Spleen (tissue), 11 donors: Measurements from ENCODE around the gene ACSM2A. TPM values are rescaled to one million over a fixed set of nuclear protein-coding genes. Genes with fewer than 3 reads are reported as not detected.
"Not testable (repeated sequence)": the region's sequence is repeated elsewhere in the genome, so short reads cannot be mapped to it uniquely, and the experiment has no call there.

Experiments
- DNase-seq: peaks from one replicate; pipeline ENCODE4 v3.0.0-alpha.2; 2020
- H3K27ac ChIP-seq, 8 donors: fragments of 200-600 bp; sonication (generic) in 7 of 8; 1 replicate in 4 of 8; 2 replicates in 4 of 8; pipeline versions ENCODE4 v1.5.0 to v1.8.0; 2016 to 2021; ENCODE audit warnings: inconsistent platforms in 4 of 8, mild to moderate bottlenecking in 4 of 8, moderate library complexity in 1 of 8
- H3K27me3 ChIP-seq, 7 donors: fragments of 200-600 bp; sonication (generic) in 6 of 7; replicated peaks in 1 of 7; 1 replicate in 4 of 7; 2 replicates in 3 of 7; pipeline versions ENCODE4 v1.5.0 to v1.8.0; 2016 to 2021; ENCODE audit warnings: inconsistent platforms in 3 of 7, mild to moderate bottlenecking in 1 of 7
- H3K36me3 ChIP-seq, 6 donors: fragments of 200-600 bp; sonication (generic) in 5 of 6; 1 replicate in 4 of 6; 2 replicates in 2 of 6; pipeline versions ENCODE4 v1.5.0 to v1.8.0; 2016 to 2021; ENCODE audit warnings: inconsistent platforms in 2 of 6
- H3K4me1 ChIP-seq, 6 donors: fragments of 200-600 bp; sonication (generic) in 5 of 6; 1 replicate in 3 of 6; 2 replicates in 3 of 6; pipeline versions ENCODE4 v1.5.0 to v1.8.0; 2016 to 2021; ENCODE audit warnings: inconsistent platforms in 3 of 6
- H3K4me3 ChIP-seq, 8 donors: fragments of 200-600 bp; sonication (generic) in 7 of 8; 1 replicate in 4 of 8; 2 replicates in 4 of 8; pipeline versions ENCODE4 v1.5.0 to v1.8.0; 2016 to 2021; ENCODE audit warnings: inconsistent platforms in 4 of 8, mild to moderate bottlenecking in 4 of 8, moderate library complexity in 2 of 8
- H3K9me3 ChIP-seq, 8 donors: fragments of 200-600 bp; sonication (generic) in 7 of 8; 1 replicate in 4 of 8; 2 replicates in 4 of 8; pipeline versions ENCODE4 v1.5.0 to v1.8.0; 2016 to 2021; ENCODE audit warnings: inconsistent platforms in 4 of 8
- POLR2A ChIP-seq, 3 donors: fragments of 450-650 bp; IDR thresholded peaks; one replicate each; pipeline ENCODE4 v1.5.1; 2017; ENCODE audit warnings: antibody characterized with exemption in 3 of 3, mild to moderate bottlenecking in 1 of 3
- POLR2AphosphoS5 ChIP-seq, 3 donors: sonication (generic); formaldehyde crosslinking; IDR thresholded peaks; one replicate each; pipeline ENCODE4 v1.5.1; 2017; ENCODE audit warnings: antibody characterized with exemption in 3 of 3
- WGBS, 5 donors: extraction: QIAGEN DNeasy Blood & Tissue Kit in 3 of 5; methylation state at CpG; one replicate each; pipeline versions ENCODE4 v1.1.5 to v1.1.7; 2013 to 2018; 5-methylcytosine and 5-hydroxymethylcytosine counted together
- intact Hi-C: fragments of 100-400 bp; cut with DNase I; formaldehyde crosslinking; loops from one replicate; pipeline ENCODE4 v1.15.0; 2023; ENCODE audit warnings: low total_unique reads
- polyA plus RNA-seq, 3 donors: library from polyadenylated mRNA; stranded (reverse); fragments of 200-250 nt; gene quantifications; one replicate each; pipeline ENCODE4 v1.2.1, GENCODE V29; 2013
- total RNA-seq, 7 donors: library from RNA; depleted of rRNA in 3 of 7; stranded (reverse); fragments of >200 nt in 3 of 7; fragmentation: NEBNext Ultra II Directional in 4 of 7; extraction: Animal tissue kit (Norgen Biotek cat#: 25700) in 4 of 7; gene quantifications; one replicate each; pipeline versions ENCODE4 v1.1.0 to v1.2.1, GENCODE V29; 2016 to 2021
- TF ChIP-seq, protein P1 (sequence below), 11 experiments: fragments of 200-600 bp in 7 of 11; fragments of 450-650 bp in 4 of 11; sonication (generic) in 4 of 11; IDR thresholded peaks in 8 of 11; conservative IDR thresholded peaks in 3 of 11; 1 replicate in 7 of 11; 2 replicates in 4 of 11; pipeline versions ENCODE4 v1.4.0 to v1.8.0; 2016 to 2021; ENCODE audit warnings: antibody characterized with exemption in 11 of 11, inconsistent platforms in 4 of 11, mild to moderate bottlenecking in 1 of 11
- donor health status: healthy with polysubstance abuse.
- donor health status: DM: no; HTN: no; CAD: no; lungs with moderate emphysema.
- donor health status: DM: no; HTN: no; CAD: no.
- donor health status: Bipolar disorder and iron deficiency.
- donor health status: healthy.
- donor health status: DM: no; HTN: no; CAD: no.
- donor health status: DM: yes; HTN: yes; CAD: no.

ACSM2A gene
- total and polyA plus RNA-seq, 10 donors: 0.43 TPM; not detected in 9

DNA sequence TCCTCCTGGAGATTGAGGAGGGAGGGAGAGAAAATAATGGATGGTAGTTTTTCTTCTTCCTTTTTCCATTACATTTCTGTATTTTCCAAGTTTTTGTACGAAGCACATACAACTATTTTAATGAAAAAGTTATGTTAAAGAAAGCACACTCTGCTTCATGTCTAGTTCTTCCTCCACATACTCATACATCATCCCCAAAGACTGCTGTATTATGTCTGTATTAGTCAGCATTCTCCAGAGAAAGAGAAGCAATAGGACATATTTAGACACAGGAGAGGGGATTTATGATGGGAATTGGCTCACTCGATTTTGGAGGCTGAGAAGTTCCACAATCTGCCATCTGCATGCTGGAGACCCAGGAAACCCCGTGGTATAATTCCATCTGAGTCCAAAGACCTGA lies 10.1 kb upstream of the ACSM2A start:
- no peak overlapping the region for H3K4me3 ChIP-seq
- H3K9me3 ChIP-seq: no peaks in the 10 kb centered on the region
- intact Hi-C loops: no loop called here
- no peak for DNase-seq
- TF ChIP-seq POLR2AphosphoS5 (IDR thresholded peaks at IDR 0.05) (no peak), POLR2A (IDR thresholded peaks at IDR 0.05) (no peak)
- TF ChIP-seq, protein P1, sequence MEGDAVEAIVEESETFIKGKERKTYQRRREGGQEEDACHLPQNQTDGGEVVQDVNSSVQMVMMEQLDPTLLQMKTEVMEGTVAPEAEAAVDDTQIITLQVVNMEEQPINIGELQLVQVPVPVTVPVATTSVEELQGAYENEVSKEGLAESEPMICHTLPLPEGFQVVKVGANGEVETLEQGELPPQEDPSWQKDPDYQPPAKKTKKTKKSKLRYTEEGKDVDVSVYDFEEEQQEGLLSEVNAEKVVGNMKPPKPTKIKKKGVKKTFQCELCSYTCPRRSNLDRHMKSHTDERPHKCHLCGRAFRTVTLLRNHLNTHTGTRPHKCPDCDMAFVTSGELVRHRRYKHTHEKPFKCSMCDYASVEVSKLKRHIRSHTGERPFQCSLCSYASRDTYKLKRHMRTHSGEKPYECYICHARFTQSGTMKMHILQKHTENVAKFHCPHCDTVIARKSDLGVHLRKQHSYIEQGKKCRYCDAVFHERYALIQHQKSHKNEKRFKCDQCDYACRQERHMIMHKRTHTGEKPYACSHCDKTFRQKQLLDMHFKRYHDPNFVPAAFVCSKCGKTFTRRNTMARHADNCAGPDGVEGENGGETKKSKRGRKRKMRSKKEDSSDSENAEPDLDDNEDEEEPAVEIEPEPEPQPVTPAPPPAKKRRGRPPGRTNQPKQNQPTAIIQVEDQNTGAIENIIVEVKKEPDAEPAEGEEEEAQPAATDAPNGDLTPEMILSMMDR (IDR thresholded peaks at IDR 0.05 in 8 of 11, conservative IDR thresholded peaks at IDR 0.05 in 3 of 11): no peak
- H3K4me1 ChIP-seq: peaks cover 0 to 4% (median 0%) of the 10 kb centered on the region in 6 donors
- H3K36me3 ChIP-seq: no peaks in the 10 kb centered on the region
- WGBS, 5 donors: 65 to 80% (median 66%) methylated on average over 3 of the region's 3 CpGs
- no peaks in the 10 kb centered on the region for H3K27me3 ChIP-seq
- no peak overlapping the region for H3K27ac ChIP-seq

DNA sequence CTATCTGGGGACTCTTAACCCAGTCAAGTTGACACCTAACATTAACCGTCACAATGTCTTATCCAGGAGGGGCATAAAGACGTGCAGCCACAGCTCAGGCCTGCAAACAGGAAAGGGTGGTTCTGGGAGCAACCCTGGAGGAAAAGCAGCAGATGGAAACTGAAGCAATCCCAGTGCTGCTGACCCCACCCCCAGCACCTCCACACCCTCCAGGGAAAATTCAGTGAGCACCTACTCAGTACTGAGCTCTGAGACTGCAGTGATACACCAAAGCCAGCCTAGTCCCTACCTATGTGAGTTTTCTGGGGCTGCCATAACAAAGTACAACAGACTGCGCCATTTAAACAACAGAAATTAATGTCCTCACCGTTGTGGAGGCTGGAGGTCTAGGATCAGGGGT lies 9.5 kb upstream of the ACSM2A start:
- intact Hi-C loops, H3K4me3 ChIP-seq, H3K4me1 ChIP-seq, DNase-seq, H3K27me3 ChIP-seq, H3K36me3 ChIP-seq, H3K27ac ChIP-seq, H3K9me3 ChIP-seq: not testable (repeated sequence)
- 74 to 98% (median 90%) methylated on average over 2 to 3 of the region's 4 CpGs for WGBS, 5 donors

DNA sequence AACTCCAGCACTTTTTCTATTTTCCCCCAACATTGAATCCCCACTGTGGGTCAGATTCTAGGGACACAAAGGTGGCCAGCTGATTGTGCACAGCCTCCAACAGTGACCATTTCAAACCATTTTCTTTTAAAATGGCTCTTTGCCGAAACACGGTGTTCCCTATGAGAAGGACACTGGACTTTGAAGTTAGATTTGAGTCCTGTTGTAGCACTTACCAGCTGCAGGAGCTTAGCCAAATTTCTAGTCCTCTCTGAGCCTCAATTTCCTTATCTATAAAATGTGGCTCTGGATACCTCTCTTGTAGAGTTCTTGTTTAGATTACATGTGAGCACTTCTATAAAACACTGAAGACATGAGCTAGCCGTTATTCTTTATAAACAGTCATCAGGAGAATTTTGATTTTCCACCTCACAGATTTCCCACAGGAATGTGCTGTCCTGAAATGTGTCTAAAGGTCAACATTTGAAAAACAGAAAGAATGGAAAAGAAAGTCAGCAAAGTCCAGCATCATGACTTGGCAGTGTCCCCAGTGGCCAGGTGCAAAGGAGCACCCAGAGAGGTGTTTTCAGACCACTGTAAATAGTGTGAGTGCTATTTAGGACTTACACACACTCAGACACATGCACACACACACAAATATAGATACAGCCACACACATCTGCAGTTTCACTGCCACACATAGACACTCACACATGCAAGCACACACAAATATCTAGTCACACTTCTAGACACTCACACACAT lies 4.5 kb upstream of the ACSM2A start:
- H3K4me3 ChIP-seq, intact Hi-C loops, H3K4me1 ChIP-seq, H3K36me3 ChIP-seq, H3K27me3 ChIP-seq, DNase-seq, H3K9me3 ChIP-seq, H3K27ac ChIP-seq: not testable (repeated sequence)
- WGBS, 5 donors: no CpG with 5 or more reads among the region's 3 CpGs

DNA sequence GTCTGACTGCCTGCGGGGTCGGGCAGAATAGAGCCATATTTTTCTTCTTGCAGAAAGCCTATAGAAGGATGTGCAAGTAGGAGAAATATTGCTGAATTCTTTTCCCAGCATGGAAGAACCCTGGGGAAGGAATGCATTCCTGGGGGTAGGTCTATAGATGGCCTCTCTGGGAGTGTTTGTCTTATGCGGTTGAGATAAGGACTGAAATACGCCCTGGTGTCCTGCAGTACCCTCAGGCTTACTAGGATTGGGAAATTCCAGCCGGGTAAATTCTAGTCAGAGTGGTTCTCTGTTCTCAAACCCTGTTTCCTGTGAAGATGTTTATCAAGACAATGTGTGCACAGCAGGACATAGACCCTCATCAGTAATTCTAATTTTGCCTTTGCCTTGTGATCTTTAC lies 2.3 kb downstream of the ACSM2A start:
- intact Hi-C loops, DNase-seq, H3K4me1 ChIP-seq, H3K27ac ChIP-seq, H3K9me3 ChIP-seq, H3K36me3 ChIP-seq, H3K27me3 ChIP-seq, H3K4me3 ChIP-seq: not testable (repeated sequence)
- 85 to 90% (median 88%) methylated on average over 3 of the region's 5 CpGs; no CpG with 5 or more reads in 2 of the 5 donors for WGBS, 5 donors

DNA sequence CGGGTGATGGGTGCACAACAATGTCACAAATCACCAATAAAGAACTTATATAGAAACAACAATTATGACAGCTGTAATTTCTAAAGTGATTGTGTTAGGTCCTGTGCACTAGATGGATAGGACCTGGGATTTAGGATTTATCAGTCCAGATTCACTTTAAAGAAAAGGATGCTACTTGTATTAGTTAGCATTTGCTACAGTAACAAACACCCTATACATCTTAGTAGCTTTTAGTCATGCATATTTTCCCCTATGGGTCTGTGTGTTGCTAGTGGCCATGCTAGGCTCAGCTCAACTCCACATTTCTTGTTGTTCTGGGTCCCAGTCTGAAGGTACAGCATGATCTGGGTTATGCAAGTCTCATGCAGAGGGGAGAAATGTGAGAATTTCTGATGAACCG lies 7.9 kb downstream of the ACSM2A start:
- H3K27ac ChIP-seq, H3K9me3 ChIP-seq, intact Hi-C loops, H3K27me3 ChIP-seq, H3K4me3 ChIP-seq, DNase-seq, H3K4me1 ChIP-seq, H3K36me3 ChIP-seq: not testable (repeated sequence)
- 87 to 98% (median 92%) methylated on average over 2 of the region's 2 CpGs for WGBS, 5 donors

DNA sequence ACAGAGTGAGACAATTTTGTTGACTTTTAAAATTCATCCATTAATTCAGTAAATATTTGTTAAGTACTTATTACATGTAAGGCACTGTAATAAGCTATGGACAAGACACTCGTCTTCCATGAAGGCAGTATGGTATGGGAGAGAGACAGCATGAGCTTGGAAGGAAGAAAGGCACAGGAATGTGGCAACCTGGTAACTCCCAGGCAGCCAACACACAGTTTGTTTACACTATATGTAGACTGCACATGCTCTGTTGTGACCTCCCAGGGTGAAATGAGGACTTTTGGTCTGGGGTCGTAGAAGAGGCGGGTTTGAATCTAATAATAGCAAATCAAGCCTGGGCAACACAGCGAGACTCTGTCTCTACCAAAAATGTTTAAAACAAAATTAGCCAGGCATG lies 9.0 kb downstream of the ACSM2A start:
- H3K36me3 ChIP-seq, DNase-seq, intact Hi-C loops, H3K9me3 ChIP-seq, H3K4me3 ChIP-seq, H3K4me1 ChIP-seq, H3K27me3 ChIP-seq, H3K27ac ChIP-seq: not testable (repeated sequence)
- 86 to 96% (median 94%) methylated on average over 3 of the region's 4 CpGs for WGBS, 5 donors

DNA sequence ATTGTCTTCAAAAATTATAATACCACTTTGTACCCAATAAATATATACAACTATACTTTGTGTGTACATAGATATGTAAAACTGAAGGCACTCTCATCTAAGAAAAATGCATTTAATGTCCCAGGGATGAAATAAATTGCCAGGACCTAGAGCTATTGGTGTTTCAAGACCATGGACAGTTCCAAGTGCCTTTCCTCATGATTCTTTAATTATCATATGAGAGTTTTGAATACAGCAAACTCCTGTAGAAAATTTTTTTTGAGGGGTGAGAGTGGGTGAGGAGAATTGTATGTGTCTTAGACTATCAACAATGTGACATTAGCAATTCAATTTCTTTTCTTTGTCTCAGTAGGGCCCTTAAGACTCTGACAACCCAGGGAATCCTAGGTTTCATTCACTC lies 17.6 kb downstream of the ACSM2A start:
- H3K27ac ChIP-seq, H3K4me1 ChIP-seq, DNase-seq, H3K27me3 ChIP-seq, H3K36me3 ChIP-seq, intact Hi-C loops, H3K4me3 ChIP-seq: not testable (repeated sequence)
- H3K9me3 ChIP-seq: peaks cover 0 to 12% (median 2%) of the 10 kb centered on the region in 8 donors

DNA sequence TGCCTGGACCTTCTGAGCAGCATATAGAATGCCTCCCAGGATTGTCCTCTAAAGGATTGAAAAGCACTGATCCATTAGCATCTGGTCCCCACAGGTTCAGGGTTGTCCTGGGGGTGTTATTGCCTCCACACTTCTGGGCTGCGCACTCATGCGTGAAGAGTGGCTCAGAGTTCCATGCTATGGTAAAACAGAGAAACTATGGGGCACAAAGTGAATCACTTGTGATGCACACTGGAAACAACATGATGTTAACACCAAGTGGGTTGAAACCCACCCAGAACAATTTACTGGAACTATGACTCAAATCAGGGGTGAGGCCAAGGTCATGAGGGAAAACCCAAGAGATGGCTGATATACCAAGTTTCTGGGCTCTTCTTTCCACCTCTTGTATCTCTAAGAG lies 18.6 kb downstream of the ACSM2A start:
- WGBS, 5 donors: 90 to 100% (median 93%) methylated on average over 1 to 2 of the region's 2 CpGs
- H3K4me1 ChIP-seq, H3K27me3 ChIP-seq, H3K36me3 ChIP-seq, intact Hi-C loops, DNase-seq, H3K4me3 ChIP-seq, H3K27ac ChIP-seq: not testable (repeated sequence)
- H3K9me3 ChIP-seq: peaks cover 0 to 12% (median 2%) of the 10 kb centered on the region in 8 donors

DNA sequence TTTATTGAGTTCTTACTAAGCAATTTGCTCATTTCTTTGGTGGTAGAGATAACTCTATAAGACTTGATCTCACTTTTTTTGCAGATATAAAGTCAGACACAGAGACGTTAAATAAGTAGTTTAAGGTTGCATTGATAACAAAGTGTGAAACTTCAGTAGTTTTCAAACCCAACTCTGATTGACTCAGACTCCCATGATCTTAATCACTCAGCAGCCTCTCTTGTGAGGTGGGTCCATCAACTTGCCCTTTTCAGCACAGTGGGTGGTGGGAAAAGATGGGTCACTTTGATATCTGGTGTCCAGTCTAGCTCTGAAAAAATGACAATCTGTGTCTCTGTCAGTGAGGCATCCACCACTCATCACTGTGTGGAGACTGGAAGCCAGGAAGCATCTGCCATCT lies 19.4 kb downstream of the ACSM2A start:
- H3K36me3 ChIP-seq, H3K4me1 ChIP-seq, intact Hi-C loops, H3K27ac ChIP-seq, DNase-seq, H3K27me3 ChIP-seq, H3K4me3 ChIP-seq: not testable (repeated sequence)
- peaks cover 0 to 12% (median 2%) of the 10 kb centered on the region in 8 donors for H3K9me3 ChIP-seq
- WGBS, 5 donors: 62 to 88% (median 81%) methylated on average over 1 of the region's 1 CpG

DNA sequence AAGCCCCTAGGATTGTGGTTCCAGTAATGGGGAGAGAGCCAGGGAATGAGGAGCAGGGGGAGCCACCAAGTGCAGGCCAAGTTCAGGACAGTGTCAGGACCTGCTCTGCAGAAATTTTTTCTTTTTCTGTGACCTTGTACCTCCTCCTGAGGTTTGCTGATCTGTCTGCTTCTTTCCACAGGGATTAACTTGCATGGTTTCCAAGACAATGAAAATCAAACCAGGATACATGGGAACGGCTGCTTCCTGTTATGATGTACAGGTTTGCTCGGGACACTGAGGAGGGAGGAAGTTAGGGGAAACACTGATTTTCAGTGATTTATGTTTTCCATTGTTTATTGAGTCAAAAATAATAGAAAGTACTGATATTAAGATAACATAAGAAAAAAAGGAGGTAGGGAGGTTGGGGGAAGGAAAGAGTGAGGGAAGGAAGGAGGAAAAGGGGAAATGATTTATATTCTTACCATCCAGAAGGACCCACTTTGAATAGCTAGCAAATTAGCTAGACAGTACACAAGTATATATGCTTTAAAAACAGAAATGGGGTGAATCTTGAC lies 25.9 kb downstream of the ACSM2A start:
- H3K27ac ChIP-seq, H3K9me3 ChIP-seq, H3K27me3 ChIP-seq, H3K4me3 ChIP-seq, intact Hi-C loops, H3K4me1 ChIP-seq, H3K36me3 ChIP-seq, DNase-seq: not testable (repeated sequence)
- 3 to 13% (median 9%) methylated on average over 1 to 2 of the region's 2 CpGs for WGBS, 5 donors
